Endothelial cell (in vitro differentiated cells): ENCODE measurements around the gene VEGFC. TPM values are rescaled to one million over a fixed set of nuclear protein-coding genes. Genes with fewer than 3 reads are reported as not detected.

ENCODE experiments used
- DNase-seq: peaks from one replicate; pipeline ENCODE4 v3.0.0; 2021; ENCODE audit warnings: low spot score
- H3K27ac Mint-ChIP-seq: one replicate; pipeline ENCODE4 v1.8.0; 2021; ENCODE audit warnings: mixed read lengths, inconsistent platforms; ENCODE audit not compliant: unreplicated experiment
- H3K27me3 Mint-ChIP-seq: one replicate; pipeline ENCODE4 v1.8.0; 2021; ENCODE audit warnings: mild to moderate bottlenecking, moderate library complexity, mixed read lengths, inconsistent platforms; ENCODE audit not compliant: unreplicated experiment
- H3K36me3 Mint-ChIP-seq: one replicate; pipeline ENCODE4 v1.8.0; 2021; ENCODE audit warnings: mild to moderate bottlenecking, low read depth, mixed read lengths, inconsistent platforms; ENCODE audit not compliant: unreplicated experiment
- H3K4me1 Mint-ChIP-seq: one replicate; pipeline ENCODE4 v1.8.0; 2021; ENCODE audit warnings: mild to moderate bottlenecking, mixed read lengths, inconsistent platforms; ENCODE audit not compliant: unreplicated experiment
- H3K4me3 Mint-ChIP-seq: one replicate; pipeline ENCODE4 v1.8.0; 2021; ENCODE audit warnings: mild to moderate bottlenecking, mixed read lengths, inconsistent platforms; ENCODE audit not compliant: unreplicated experiment
- H3K9me3 Mint-ChIP-seq: one replicate; pipeline ENCODE4 v1.8.0; 2021; ENCODE audit warnings: mixed read lengths, inconsistent platforms; ENCODE audit not compliant: unreplicated experiment
- total RNA-seq: library from RNA; stranded (reverse); fragmentation: NEBNext Ultra II Directional; extraction: Animal tissue kit (Norgen Biotek cat#: 25700); gene quantifications from one replicate; pipeline ENCODE4 v1.2.1, GENCODE V29; 2021; ENCODE audit not compliant: unreplicated experiment
- TF ChIP-seq, protein P1 (sequence below): fragments of 200-600 bp; sonication (generic); IDR thresholded peaks from one replicate; pipeline ENCODE4 v1.5.0; 2021; ENCODE audit warnings: antibody characterized with exemption; ENCODE audit not compliant: unreplicated experiment

VEGFC gene
- total RNA-seq, 1 donor from 2014 or later = 0.92 TPM

DNA sequence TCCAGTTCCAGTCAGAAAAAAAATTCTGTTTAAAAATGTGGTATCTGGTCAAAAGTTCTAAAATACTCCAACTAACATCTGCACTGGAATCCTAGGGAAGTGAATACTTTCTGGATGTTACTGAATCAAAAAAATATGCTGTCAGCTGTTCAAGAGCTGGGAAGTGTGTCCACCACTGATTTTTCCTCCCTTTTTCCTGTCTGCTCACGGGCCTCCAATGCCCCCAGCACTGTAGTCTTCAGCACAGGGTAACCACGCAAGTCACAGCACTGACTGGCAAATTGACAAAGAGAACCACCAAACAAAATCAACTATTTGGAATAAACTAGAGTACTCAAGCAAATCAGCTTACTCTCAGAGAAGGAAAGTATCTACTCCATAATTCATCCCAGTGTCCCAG is 9.9 kb downstream of the VEGFC start:
- H3K27ac Mint-ChIP-seq = no peak overlapping the region

DNA sequence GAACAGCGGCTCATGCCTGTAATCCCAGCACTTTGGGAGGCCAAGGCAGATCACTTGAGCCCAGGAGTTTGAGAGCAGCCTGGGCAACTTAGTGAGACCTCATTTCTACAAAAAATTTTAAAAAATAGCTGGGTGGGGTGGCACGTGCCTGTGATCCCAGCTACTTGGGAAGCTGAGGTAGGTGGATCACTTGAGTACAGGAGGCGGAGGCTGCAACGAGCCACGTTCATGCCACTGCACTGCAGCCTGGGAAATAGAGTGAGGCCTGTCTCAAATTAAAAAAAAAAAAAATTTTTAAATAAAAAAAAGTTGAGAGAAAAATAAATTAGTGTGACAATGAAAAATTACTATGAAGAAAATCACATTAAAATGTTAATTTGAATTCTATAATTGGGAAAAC is 10.5 kb downstream of the VEGFC start:
- Mint-ChIP-seq H3K9me3 (no peaks in the 10 kb centered on the region), H3K4me3 (no peak overlapping the region), H3K27me3 (no peaks in the 10 kb centered on the region), H3K27ac (no peak overlapping the region), H3K4me1 (peaks cover 3% of the 10 kb centered on the region), H3K36me3 (no peaks in the 10 kb centered on the region)
- no peak for DNase-seq
- TF ChIP-seq, protein P1, sequence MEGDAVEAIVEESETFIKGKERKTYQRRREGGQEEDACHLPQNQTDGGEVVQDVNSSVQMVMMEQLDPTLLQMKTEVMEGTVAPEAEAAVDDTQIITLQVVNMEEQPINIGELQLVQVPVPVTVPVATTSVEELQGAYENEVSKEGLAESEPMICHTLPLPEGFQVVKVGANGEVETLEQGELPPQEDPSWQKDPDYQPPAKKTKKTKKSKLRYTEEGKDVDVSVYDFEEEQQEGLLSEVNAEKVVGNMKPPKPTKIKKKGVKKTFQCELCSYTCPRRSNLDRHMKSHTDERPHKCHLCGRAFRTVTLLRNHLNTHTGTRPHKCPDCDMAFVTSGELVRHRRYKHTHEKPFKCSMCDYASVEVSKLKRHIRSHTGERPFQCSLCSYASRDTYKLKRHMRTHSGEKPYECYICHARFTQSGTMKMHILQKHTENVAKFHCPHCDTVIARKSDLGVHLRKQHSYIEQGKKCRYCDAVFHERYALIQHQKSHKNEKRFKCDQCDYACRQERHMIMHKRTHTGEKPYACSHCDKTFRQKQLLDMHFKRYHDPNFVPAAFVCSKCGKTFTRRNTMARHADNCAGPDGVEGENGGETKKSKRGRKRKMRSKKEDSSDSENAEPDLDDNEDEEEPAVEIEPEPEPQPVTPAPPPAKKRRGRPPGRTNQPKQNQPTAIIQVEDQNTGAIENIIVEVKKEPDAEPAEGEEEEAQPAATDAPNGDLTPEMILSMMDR = no peak

More for the DNA sequence above, 9.9 kb downstream of the VEGFC start:
- H3K27me3 Mint-ChIP-seq = no peaks in the 10 kb centered on the region
- no peak for DNase-seq
- H3K4me3 Mint-ChIP-seq = no peak overlapping the region
- H3K4me1 Mint-ChIP-seq = peaks cover 3% of the 10 kb centered on the region
- H3K36me3 Mint-ChIP-seq = no peaks in the 10 kb centered on the region
- H3K9me3 Mint-ChIP-seq = no peaks in the 10 kb centered on the region
- TF ChIP-seq, protein P1 = no peak

DNA sequence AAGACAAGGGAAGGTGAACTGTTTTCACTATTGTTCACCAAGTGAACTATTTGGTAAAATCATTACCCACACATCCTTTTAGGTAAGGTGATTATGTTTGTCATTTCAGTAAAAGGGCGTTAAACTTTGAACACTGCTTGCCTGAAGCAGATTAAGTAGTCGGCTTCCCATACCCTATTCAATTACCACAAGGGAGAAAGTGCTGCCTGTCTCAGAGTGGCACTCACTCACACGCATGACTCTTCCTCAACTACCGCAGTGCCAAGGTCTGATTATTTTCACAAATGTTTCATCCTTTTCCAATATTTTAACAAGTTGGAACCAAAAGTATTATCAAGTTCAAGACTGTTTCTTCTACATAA is 11.0 kb downstream of the VEGFC start:
- Mint-ChIP-seq H3K4me3 (no peak overlapping the region), H3K27ac (no peak overlapping the region), H3K4me1 (peaks cover 3% of the 10 kb centered on the region), H3K9me3 (no peaks in the 10 kb centered on the region), H3K27me3 (no peaks in the 10 kb centered on the region), H3K36me3 (no peaks in the 10 kb centered on the region)
- TF ChIP-seq, protein P1 = no peak
- DNase-seq = no peak

DNA sequence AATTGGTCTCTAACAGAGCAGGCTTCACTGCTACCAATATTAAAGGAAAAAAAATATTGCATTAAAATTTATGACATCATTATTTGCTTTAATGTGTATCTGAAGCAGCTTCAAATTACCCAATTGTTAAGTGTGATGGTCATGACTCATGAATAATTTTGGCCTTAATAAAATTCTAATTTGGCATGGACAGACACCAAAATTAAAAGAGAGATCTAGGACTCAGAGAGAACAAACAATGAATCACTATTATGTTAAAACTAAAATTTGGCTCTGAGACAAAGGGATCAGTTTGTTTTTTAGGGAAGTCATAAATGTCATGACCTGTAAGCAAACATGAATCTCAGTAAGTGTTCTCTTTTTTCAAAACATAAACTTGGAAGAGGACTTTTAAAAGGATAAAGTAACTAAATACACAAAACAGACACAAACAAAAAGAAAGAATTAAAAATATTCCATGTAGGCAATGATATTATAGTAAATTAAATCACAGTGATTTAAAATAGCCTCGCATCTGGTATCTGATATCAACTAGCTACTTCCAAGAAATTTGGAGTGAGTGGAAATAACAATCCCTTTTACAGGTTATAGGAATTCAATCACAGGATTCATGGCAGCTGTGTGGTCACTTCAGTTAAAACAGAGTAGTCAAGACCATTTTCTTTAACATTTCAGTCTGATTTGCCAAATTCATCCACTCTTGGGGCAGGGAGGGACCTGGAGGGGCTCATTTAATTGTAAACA is 11.6 kb downstream of the VEGFC start:
- Mint-ChIP-seq H3K27me3 (no peaks in the 10 kb centered on the region), H3K4me3 (no peak overlapping the region), H3K4me1 (peaks cover 3% of the 10 kb centered on the region), H3K9me3 (no peaks in the 10 kb centered on the region), H3K27ac (no peak overlapping the region), H3K36me3 (no peaks in the 10 kb centered on the region)
- DNase-seq = no peak
- TF ChIP-seq, protein P1 = no peak

DNA sequence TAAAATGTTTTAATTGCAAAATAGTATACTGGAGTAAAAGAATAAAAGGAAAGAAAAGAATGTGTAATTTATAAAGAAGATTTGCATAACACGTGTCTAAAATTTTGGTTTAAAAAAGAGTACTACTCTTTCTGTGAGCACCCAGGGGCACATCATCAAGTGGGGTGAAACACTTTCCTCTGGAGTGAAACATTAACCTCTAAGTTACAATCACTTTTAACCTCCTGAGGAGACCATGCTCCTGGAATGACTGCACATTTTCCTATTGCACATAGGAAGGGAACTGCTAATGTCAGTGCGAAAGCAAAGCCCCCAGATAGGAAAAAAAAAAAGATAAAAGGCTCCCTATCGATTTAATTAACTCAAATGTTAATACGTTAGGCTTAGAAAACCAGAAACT is 13.3 kb downstream of the VEGFC start:
- no peaks in the 10 kb centered on the region for H3K9me3 Mint-ChIP-seq
- DNase-seq = no peak
- H3K27me3 Mint-ChIP-seq = no peaks in the 10 kb centered on the region
- no peak overlapping the region for H3K4me3 Mint-ChIP-seq
- TF ChIP-seq, protein P1 = no peak
- H3K27ac Mint-ChIP-seq = no peak overlapping the region
- H3K36me3 Mint-ChIP-seq = no peaks in the 10 kb centered on the region
- peaks cover 3% of the 10 kb centered on the region for H3K4me1 Mint-ChIP-seq
